Chondrocyte (in vitro differentiated cells): ENCODE data around the gene RARS2. TPM values are rescaled to one million over a fixed set of nuclear protein-coding genes. Genes with fewer than 3 reads are reported as not detected.

ENCODE experiments used
- DNase-seq: peaks from one replicate; pipeline ENCODE4 v3.0.0; 2021; ENCODE audit warnings: mixed read lengths, low spot score
- H3K27ac Mint-ChIP-seq: one replicate; pipeline ENCODE4 v1.8.0; 2021; ENCODE audit warnings: mild to moderate bottlenecking, moderate library complexity, mixed read lengths; ENCODE audit not compliant: unreplicated experiment
- H3K27me3 Mint-ChIP-seq: 2 replicates; pipeline ENCODE4 v1.8.0; 2021; ENCODE audit warnings: low read depth, mixed read lengths
- H3K36me3 Mint-ChIP-seq: 2 replicates; pipeline ENCODE4 v1.8.0; 2021; ENCODE audit warnings: low read depth, mixed read lengths
- H3K4me1 Mint-ChIP-seq: 2 replicates; pipeline ENCODE4 v1.8.0; 2021; ENCODE audit warnings: low read depth, mild to moderate bottlenecking, mixed read lengths
- H3K4me3 Mint-ChIP-seq: one replicate; pipeline ENCODE4 v1.8.0; 2021; ENCODE audit warnings: mild to moderate bottlenecking, moderate library complexity, mixed read lengths; ENCODE audit not compliant: unreplicated experiment
- H3K9me3 Mint-ChIP-seq: 2 replicates; pipeline ENCODE4 v1.8.0; 2021; ENCODE audit warnings: low read depth, mixed read lengths
- CTCF ChIP-seq: fragments of 200-600 bp; sonication (generic); IDR thresholded peaks from 2 replicates; pipeline ENCODE4 v1.5.0; 2021; ENCODE audit warnings: antibody characterized with exemption, mild to moderate bottlenecking, moderate library complexity
- total RNA-seq: library from RNA; stranded (reverse); gene quantifications from 3 replicates; pipeline ENCODE4 v1.2.1, GENCODE V29; 2021

Gene RARS2
- total RNA-seq, 1 donor from 2014 or later, result 43.8 TPM

GRCh38 chr6:87487555-87487954 lies 102.2 kb downstream of the RARS2 start:
- no peak for DNase-seq
- no peak overlapping the region for H3K4me3 Mint-ChIP-seq

DNA sequence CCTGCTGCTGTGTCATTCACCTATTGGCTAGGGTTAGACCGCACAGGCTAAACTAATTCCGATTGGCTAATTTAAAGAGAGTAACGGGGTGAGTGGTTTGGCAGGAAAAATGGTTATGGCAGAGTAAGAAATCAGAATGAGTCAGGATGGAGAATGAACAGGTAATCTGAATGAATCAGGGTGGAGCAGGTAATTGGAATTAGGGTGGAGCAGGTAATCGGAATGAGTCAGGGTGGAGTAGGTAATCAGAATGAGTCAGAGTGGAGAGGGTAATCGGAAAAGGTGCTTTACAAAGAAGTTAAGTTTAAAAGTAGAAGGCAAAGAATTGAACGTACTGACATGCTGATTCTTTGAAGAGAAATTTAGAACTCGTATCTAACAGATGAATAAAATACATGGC lies 105.3 kb downstream of the RARS2 start:
- Mint-ChIP-seq H3K36me3 (peaks cover 5% of the 10 kb centered on the region), H3K4me1 (peaks cover 9% of the 10 kb centered on the region), H3K9me3 (peaks cover 4% of the 10 kb centered on the region), H3K27me3 (no peaks in the 10 kb centered on the region), H3K27ac (peak overlapping the region; percentile 42), H3K4me3 (no peak overlapping the region)
- DNase-seq, result no peak
- TF ChIP-seq CTCF, result no peak

More at GRCh38 chr6:87487555-87487954, 102.2 kb downstream of the RARS2 start:
- Mint-ChIP-seq H3K27ac (no peak overlapping the region), H3K4me1 (peaks cover 9% of the 10 kb centered on the region), H3K27me3 (no peaks in the 10 kb centered on the region), H3K9me3 (peaks cover 4% of the 10 kb centered on the region), H3K36me3 (peaks cover 5% of the 10 kb centered on the region)
- no peak for TF ChIP-seq CTCF

GRCh38 chr6:87483929-87484328 lies 105.9 kb downstream of the RARS2 start:
- H3K4me1 Mint-ChIP-seq, result peaks cover 9% of the 10 kb centered on the region
- H3K4me3 Mint-ChIP-seq, result no peak overlapping the region
- peak overlapping the region; percentile 56 for H3K27ac Mint-ChIP-seq
- TF ChIP-seq CTCF, result peak; percentile 62
- DNase-seq, result no peak
- peaks cover 4% of the 10 kb centered on the region for H3K9me3 Mint-ChIP-seq
- H3K36me3 Mint-ChIP-seq, result peaks cover 5% of the 10 kb centered on the region
- no peaks in the 10 kb centered on the region for H3K27me3 Mint-ChIP-seq

GRCh38 chr6:87482366-87482765 lies 107.4 kb downstream of the RARS2 start:
- Mint-ChIP-seq H3K36me3 (peaks cover 10% of the 10 kb centered on the region), H3K27ac (no peak overlapping the region), H3K4me3 (no peak overlapping the region), H3K9me3 (peaks cover 4% of the 10 kb centered on the region), H3K27me3 (no peaks in the 10 kb centered on the region), H3K4me1 (peaks cover 9% of the 10 kb centered on the region)
- no peak for TF ChIP-seq CTCF
- DNase-seq, result no peak

GRCh38 chr6:87481931-87482330 lies 107.9 kb downstream of the RARS2 start:
- peaks cover 4% of the 10 kb centered on the region for H3K9me3 Mint-ChIP-seq
- no peak overlapping the region for H3K4me3 Mint-ChIP-seq
- H3K27ac Mint-ChIP-seq, result no peak overlapping the region
- DNase-seq, result no peak
- peaks cover 10% of the 10 kb centered on the region for H3K36me3 Mint-ChIP-seq
- TF ChIP-seq CTCF, result no peak
- H3K4me1 Mint-ChIP-seq, result peaks cover 9% of the 10 kb centered on the region
- no peaks in the 10 kb centered on the region for H3K27me3 Mint-ChIP-seq
